Measurements from ENCODE around the gene ITGAX. TPM values are rescaled to one million over a fixed set of nuclear protein-coding genes. Genes with fewer than 3 reads are reported as not detected.
A peak's percentile ranks its signal among the peaks of the same experiment; 100 is the strongest.

Gene ITGAX
- total and polyA plus RNA-seq, 10 of the 15 experiments (the other 5 are each of a cell fraction or from before 2014, with no cell fraction given): 1.6 to 37.9 (median 17.9) TPM

DNA sequence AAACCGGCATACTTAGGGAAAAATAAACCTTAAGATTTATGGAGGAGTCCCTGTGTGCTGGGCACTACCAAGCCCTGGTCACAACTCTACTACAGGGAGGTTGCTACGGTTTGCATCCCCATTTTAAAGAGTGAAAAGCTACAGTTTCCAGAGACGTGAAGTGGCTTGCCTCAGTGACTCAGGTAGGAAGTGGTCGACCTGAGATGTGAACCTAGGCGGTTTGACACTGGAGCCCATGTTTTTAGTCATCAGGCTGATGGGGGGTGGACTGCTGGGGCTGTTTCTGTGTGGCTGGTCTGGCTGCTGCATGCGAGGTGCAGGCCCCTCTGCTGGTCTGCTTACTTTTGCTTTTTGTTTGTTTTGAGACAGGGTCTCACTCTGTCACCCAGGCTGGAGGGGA lies 66.6 kb downstream of the ITGAX start (continued):
- TF ChIP-seq EP300 (IDR thresholded peaks at IDR 0.05; ENCODE audit: borderline replicate concordance in 1 of 2, control insufficient read depth in 1 of 2, low read depth in 2 of 2, low read length in 2 of 2): peak; percentile 61 to 76; a peak in 3 of 4 replicates
- peak in 1 of 2 experiments; percentile 56; a peak in 1 of 4 replicates for TF ChIP-seq BHLHE40 (IDR thresholded peaks at IDR 0.05; ENCODE audit: borderline replicate concordance in 1 of 2, low read depth in 2 of 2, low read length in 1 of 2)
- peak; percentile 60 for TF ChIP-seq SP1 (IDR thresholded peaks at IDR 0.05; ENCODE audit: low read depth, low read length)
- TF ChIP-seq, protein P1, sequence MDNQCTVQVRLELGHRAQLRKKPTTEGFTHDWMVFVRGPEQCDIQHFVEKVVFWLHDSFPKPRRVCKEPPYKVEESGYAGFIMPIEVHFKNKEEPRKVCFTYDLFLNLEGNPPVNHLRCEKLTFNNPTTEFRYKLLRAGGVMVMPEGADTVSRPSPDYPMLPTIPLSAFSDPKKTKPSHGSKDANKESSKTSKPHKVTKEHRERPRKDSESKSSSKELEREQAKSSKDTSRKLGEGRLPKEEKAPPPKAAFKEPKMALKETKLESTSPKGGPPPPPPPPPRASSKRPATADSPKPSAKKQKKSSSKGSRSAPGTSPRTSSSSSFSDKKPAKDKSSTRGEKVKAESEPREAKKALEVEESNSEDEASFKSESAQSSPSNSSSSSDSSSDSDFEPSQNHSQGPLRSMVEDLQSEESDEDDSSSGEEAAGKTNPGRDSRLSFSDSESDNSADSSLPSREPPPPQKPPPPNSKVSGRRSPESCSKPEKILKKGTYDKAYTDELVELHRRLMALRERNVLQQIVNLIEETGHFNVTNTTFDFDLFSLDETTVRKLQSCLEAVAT (IDR thresholded peaks at IDR 0.05): peak; percentile 40; the same call in 1 of the 2 replicates
- TF ChIP-seq SPI1 (IDR thresholded peaks at IDR 0.05; ENCODE audit: borderline replicate concordance, insufficient read depth, low read depth, low read length): peak; percentile 54; the same call in 1 of the 2 replicates
- TF ChIP-seq SKIL (IDR thresholded peaks at IDR 0.05; ENCODE audit: low read depth, poor library complexity, severe bottlenecking): peak; percentile 51
- TF ChIP-seq, protein P2, sequence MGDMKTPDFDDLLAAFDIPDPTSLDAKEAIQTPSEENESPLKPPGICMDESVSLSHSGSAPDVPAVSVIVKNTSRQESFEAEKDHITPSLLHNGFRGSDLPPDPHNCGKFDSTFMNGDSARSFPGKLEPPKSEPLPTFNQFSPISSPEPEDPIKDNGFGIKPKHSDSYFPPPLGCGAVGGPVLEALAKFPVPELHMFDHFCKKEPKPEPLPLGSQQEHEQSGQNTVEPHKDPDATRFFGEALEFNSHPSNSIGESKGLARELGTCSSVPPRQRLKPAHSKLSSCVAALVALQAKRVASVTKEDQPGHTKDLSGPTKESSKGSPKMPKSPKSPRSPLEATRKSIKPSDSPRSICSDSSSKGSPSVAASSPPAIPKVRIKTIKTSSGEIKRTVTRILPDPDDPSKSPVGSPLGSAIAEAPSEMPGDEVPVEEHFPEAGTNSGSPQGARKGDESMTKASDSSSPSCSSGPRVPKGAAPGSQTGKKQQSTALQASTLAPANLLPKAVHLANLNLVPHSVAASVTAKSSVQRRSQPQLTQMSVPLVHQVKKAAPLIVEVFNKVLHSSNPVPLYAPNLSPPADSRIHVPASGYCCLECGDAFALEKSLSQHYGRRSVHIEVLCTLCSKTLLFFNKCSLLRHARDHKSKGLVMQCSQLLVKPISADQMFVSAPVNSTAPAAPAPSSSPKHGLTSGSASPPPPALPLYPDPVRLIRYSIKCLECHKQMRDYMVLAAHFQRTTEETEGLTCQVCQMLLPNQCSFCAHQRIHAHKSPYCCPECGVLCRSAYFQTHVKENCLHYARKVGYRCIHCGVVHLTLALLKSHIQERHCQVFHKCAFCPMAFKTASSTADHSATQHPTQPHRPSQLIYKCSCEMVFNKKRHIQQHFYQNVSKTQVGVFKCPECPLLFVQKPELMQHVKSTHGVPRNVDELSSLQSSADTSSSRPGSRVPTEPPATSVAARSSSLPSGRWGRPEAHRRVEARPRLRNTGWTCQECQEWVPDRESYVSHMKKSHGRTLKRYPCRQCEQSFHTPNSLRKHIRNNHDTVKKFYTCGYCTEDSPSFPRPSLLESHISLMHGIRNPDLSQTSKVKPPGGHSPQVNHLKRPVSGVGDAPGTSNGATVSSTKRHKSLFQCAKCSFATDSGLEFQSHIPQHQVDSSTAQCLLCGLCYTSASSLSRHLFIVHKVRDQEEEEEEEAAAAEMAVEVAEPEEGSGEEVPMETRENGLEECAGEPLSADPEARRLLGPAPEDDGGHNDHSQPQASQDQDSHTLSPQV (IDR thresholded peaks at IDR 0.05): no peak
- peak; percentile 89 for TF ChIP-seq RUNX3 (IDR thresholded peaks at IDR 0.05; ENCODE audit: low read length)
- peak; percentile 85 for TF ChIP-seq JUNB (IDR thresholded peaks at IDR 0.05)
- peak; percentile 79 for TF ChIP-seq NR2F1 (conservative IDR thresholded peaks at IDR 0.05)
- peak; percentile 76; the same call in 1 of the 2 replicates for TF ChIP-seq BCL11A (IDR thresholded peaks at IDR 0.05; ENCODE audit: low read depth, low read length)
- peak; percentile 84 for TF ChIP-seq PAX5 (IDR thresholded peaks at IDR 0.05; ENCODE audit: borderline replicate concordance, low read depth, low read length)

All from GM12878 (cell line).